PC-3 (cell line): Measurements from ENCODE around the gene EPHA1. TPM values are rescaled to one million over a fixed set of nuclear protein-coding genes. Genes with fewer than 3 reads are reported as not detected.
A peak's percentile ranks its signal among the peaks of the same experiment; 100 is the strongest.

ENCODE experiments used
- ATAC-seq: fragments of 200-7000 bp; cut with Tn5 transposase; 2 replicates; pipeline ENCODE4 v1.9.1; 2020; ENCODE audit warnings: mild to moderate bottlenecking, moderate library complexity
- BruUV-seq: library from RNA; stranded (reverse); fragments of 400-500 nt; replicated peaks from 2 replicates; lab custom pipeline; 2021; lab: Mats Ljungman, UMichigan
- CTCF ChIA-PET: fragments of 300-600 bp; sonication (Branson Sonifier 250); formaldehyde crosslinking; loops from one replicate; lab custom pipeline; 2022; ENCODE audit warnings: antibody characterized with exemption; lab: Charles Lee
- POLR2A ChIA-PET: fragments of 300-600 bp; sonication (Branson Sonifier 250); formaldehyde crosslinking; loops from one replicate; lab custom pipeline; 2022; ENCODE audit warnings: antibody characterized with exemption; ENCODE audit not compliant: unreplicated experiment; lab: Charles Lee
- DNase-seq: peaks from one replicate; pipeline ENCODE4 v3.0.0-alpha.2; 2015
- H2AFZ ChIP-seq: fragments of 300-600 bp; sonication (generic); 2 replicates; pipeline ENCODE4 v1.6.0; 2016; ENCODE audit warnings: antibody characterized with exemption, low read length
- H3F3A ChIP-seq: fragments of 300-600 bp; sonication (generic); one replicate; pipeline ENCODE4 v1.6.0; 2017; ENCODE audit warnings: antibody characterized with exemption, low read length, control low read depth, mild to moderate bottlenecking; ENCODE audit not compliant: unreplicated experiment
- H3K27ac ChIP-seq: fragments of 300-600 bp; sonication (generic); 2 replicates; pipeline ENCODE4 v1.5.1; 2016; ENCODE audit warnings: mild to moderate bottlenecking, low read length
- H3K27me3 ChIP-seq: fragments of 300-600 bp; sonication (generic); 2 replicates; pipeline ENCODE4 v1.6.1; 2016; ENCODE audit warnings: low read length, mixed read lengths
- H3K36me3 ChIP-seq: fragments of 300-600 bp; sonication (generic); 2 replicates; pipeline ENCODE4 v1.6.1; 2016; ENCODE audit warnings: low read depth, mixed run types, low read length, mixed read lengths
- H3K4me1 ChIP-seq: fragments of 300-600 bp; sonication (generic); 2 replicates; pipeline ENCODE4 v1.5.1; 2016; ENCODE audit warnings: low read length; ENCODE audit not compliant: insufficient read depth
- H3K4me2 ChIP-seq: fragments of 300-600 bp; sonication (generic); 2 replicates; pipeline ENCODE4 v1.6.0; 2016; ENCODE audit warnings: low read length
- H3K4me3 ChIP-seq: fragments of 300-600 bp; sonication (generic); 2 replicates; pipeline ENCODE4 v1.5.1; 2016; ENCODE audit warnings: mild to moderate bottlenecking, low read length, mixed read lengths
- H3K79me2 ChIP-seq: fragments of 300-600 bp; sonication (generic); 2 replicates; pipeline ENCODE4 v1.6.1; 2017; ENCODE audit warnings: low read length, mixed read lengths
- H3K9ac ChIP-seq: fragments of 300-600 bp; sonication (generic); 2 replicates; pipeline ENCODE4 v1.6.0; 2016; ENCODE audit warnings: mild to moderate bottlenecking, low read length
- H3K9me2 ChIP-seq: fragments of 300-600 bp; sonication (generic); replicated peaks from 2 replicates; pipeline ENCODE4 v1.6.1; 2016; ENCODE audit warnings: mixed run types, low read length, mixed read lengths
- H3K9me3 ChIP-seq: fragments of 300-600 bp; sonication (generic); 2 replicates; pipeline ENCODE4 v1.6.1; 2016; ENCODE audit warnings: low read length, mixed read lengths
- H4K20me1 ChIP-seq: fragments of 300-600 bp; sonication (generic); 2 replicates; pipeline ENCODE4 v1.6.1; 2016; ENCODE audit warnings: low read length, mixed read lengths
- EZH2 ChIP-seq: fragments of 300-600 bp; sonication (generic); IDR thresholded peaks from one replicate; pipeline ENCODE4 v1.6.1; 2017; ENCODE audit warnings: antibody characterized with exemption, mild to moderate bottlenecking, low read length; ENCODE audit not compliant: unreplicated experiment
- EZH2phosphoT487 ChIP-seq: fragments of 300-600 bp; sonication (generic); IDR thresholded peaks from 2 replicates; pipeline ENCODE4 v1.6.1; 2018; ENCODE audit warnings: mild to moderate bottlenecking, antibody characterized with exemption, low read length, borderline replicate concordance
- intact Hi-C: fragments of 100-400 bp; cut with micrococcal nuclease; formaldehyde crosslinking; loops from 2 replicates; pipeline ENCODE4 v1.9.0; 2023
- total RNA-seq: library from RNA; depleted of rRNA; stranded (reverse); fragments of >200 nt; gene quantifications from 2 replicates; pipeline ENCODE4 v1.2.3, GENCODE V29; 2014
- TF ChIP-seq, protein P1 (sequence below): fragments of 300-600 bp; sonication (generic); conservative IDR thresholded peaks from 2 replicates; pipeline ENCODE4 v1.5.1; 2017; ENCODE audit warnings: antibody characterized with exemption, low read depth, mild to moderate bottlenecking, low read length

The EPHA1 gene
- total RNA-seq, 1 experiment from 2014 or later = 46.4 TPM

DNA sequence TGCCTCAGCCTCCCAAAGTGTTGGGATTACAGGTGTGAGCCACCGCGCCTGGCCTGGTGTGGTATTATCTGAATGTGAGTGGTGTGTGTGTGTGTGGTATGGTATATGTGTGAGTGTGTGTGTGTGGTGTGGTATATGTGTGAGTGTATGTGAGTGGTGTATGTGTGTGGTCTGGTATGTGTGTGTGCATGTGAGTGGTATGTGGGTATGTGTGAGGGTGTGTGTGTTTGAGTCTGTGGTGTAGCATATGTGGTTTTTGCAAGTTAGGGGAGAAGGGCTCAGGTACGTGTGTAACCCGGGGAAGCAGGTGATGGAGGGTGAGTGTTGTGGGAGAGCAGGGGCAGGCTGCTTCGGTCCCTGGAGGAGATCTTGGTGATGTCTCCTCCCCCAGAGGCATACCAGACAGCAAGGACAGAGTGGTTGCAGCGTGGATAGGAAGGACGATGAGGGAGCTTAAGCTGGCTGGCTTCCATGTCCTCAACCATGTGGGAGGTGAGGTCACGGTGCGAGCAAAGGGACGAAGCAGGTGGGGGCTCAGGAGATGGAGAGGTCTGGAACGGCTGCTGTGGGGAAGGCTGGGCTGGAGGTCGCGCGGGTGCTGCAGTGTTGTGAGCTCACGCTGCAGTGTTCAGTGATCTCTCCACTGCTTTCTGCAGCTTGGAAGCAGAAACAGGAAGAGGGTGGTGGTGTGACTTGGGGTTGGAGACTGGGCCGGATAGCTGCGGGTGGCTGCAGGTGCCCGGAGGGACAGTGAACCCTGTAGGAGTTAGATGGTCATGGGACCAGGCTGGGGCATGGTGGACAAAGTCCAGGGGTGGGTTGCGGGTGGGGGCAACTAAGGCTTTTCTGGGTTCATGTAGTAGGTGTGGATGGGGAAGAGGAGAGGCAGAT is 22.5 kb downstream of the EPHA1 start:
- H3K9me3 ChIP-seq = no peaks in the 10 kb centered on the region
- H2AFZ ChIP-seq = no peak overlapping the region
- H3K9ac ChIP-seq = no peak overlapping the region
- peaks cover 56% of the 10 kb centered on the region for H4K20me1 ChIP-seq
- DNase-seq = no peak
- H3K4me2 ChIP-seq = no peak overlapping the region
- peaks cover 63% of the 10 kb centered on the region for H3K79me2 ChIP-seq
- no peak overlapping the region for H3K4me3 ChIP-seq
- POLR2A ChIA-PET = interaction anchor here (0.6 kb wide), 1 partner anchor 21 kb away, joined by 4 read pairs; no protein-coding TSS in a partner anchor
- peaks cover 28% of the 10 kb centered on the region for H3K36me3 ChIP-seq
- H3K9me2 ChIP-seq = no peaks in the 10 kb centered on the region
- H3F3A ChIP-seq = no peaks in the 10 kb centered on the region
- no peaks in the 10 kb centered on the region for H3K27me3 ChIP-seq
- TF ChIP-seq EZH2phosphoT487 = no peak
- no peak for TF ChIP-seq EZH2
- TF ChIP-seq, protein P1, sequence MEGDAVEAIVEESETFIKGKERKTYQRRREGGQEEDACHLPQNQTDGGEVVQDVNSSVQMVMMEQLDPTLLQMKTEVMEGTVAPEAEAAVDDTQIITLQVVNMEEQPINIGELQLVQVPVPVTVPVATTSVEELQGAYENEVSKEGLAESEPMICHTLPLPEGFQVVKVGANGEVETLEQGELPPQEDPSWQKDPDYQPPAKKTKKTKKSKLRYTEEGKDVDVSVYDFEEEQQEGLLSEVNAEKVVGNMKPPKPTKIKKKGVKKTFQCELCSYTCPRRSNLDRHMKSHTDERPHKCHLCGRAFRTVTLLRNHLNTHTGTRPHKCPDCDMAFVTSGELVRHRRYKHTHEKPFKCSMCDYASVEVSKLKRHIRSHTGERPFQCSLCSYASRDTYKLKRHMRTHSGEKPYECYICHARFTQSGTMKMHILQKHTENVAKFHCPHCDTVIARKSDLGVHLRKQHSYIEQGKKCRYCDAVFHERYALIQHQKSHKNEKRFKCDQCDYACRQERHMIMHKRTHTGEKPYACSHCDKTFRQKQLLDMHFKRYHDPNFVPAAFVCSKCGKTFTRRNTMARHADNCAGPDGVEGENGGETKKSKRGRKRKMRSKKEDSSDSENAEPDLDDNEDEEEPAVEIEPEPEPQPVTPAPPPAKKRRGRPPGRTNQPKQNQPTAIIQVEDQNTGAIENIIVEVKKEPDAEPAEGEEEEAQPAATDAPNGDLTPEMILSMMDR = no peak
- ATAC-seq = no peak
- CTCF ChIA-PET = no interaction called here
- BruUV-seq = no TSS peak
- H3K27ac ChIP-seq = no peak overlapping the region
- intact Hi-C loops = no loop called here
- H3K4me1 ChIP-seq = peaks cover 32% of the 10 kb centered on the region

DNA sequence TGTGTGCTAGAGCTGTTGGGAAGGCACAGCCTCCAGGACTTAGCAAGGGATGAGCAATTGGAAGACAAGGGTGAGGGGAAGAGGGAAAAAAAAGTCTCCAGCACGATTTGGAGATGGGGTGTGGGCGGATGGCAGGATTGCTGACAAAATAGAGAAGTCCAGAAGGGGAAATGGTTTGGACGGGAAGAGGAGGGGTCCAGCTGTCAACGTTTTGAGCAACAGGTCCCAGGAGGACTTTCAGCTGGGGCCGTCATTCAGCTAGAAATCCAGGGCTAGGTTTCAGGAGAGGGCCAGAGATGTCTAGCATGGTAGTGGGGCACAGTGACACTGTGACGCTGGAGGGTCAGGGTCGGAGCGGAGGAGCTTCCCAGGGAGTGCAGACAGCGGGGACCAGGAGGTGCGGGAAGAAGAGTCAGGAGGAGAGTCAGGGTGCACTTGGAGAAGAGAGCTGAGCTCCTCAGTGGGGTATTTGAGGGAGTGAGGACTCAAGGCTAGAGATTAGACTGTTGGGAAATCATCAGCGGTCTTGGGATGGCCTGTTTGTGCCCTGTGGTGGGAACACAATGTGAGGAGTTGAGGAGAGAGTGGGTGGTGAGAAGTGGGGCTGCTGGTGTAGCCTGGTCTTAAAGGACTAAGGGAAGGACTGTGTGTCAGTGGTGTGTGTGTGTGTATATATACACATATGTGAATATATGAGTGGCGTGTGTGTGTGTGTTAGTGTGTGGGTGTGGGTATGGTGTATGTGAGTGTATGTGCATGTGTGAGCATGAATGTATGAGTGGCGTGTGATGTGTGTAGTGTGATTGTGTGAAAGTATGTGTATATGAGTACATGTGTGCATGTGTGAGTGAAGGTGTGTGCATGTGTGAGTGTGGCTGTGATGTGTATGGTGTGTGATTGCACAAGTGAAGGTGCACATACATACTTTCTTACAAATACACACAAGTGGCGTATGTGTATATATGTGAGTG is 23.7 kb downstream of the EPHA1 start:
- Histone ChIP-seq H3K27me3 (no peaks in the 10 kb centered on the region), H4K20me1 (peaks cover 56% of the 10 kb centered on the region), H3K4me1 (peaks cover 33% of the 10 kb centered on the region), H3K36me3 (peaks cover 23% of the 10 kb centered on the region), H3K27ac (no peak overlapping the region), H3F3A (no peaks in the 10 kb centered on the region), H3K79me2 (peaks cover 72% of the 10 kb centered on the region), H3K4me3 (peak overlapping the region; percentile 96), H3K4me2 (peak overlapping the region; percentile 100), H3K9me2 (no peaks in the 10 kb centered on the region), H2AFZ (no peak overlapping the region), H3K9me3 (no peaks in the 10 kb centered on the region), H3K9ac (no peak overlapping the region)
- ATAC-seq (no peak), DNase-seq (no peak)
- POLR2A ChIA-PET = no interaction called here
- CTCF ChIA-PET = no interaction called here
- BruUV-seq = no TSS peak
- intact Hi-C loops = loop anchor here (5.0 kb wide), 1 partner anchor 32 kb away; no protein-coding TSS in a partner anchor
- no peak for TF ChIP-seq EZH2
- TF ChIP-seq, protein P1 = no peak
- no peak for TF ChIP-seq EZH2phosphoT487
